ENCODE data around the gene HDLBP.

DNA sequence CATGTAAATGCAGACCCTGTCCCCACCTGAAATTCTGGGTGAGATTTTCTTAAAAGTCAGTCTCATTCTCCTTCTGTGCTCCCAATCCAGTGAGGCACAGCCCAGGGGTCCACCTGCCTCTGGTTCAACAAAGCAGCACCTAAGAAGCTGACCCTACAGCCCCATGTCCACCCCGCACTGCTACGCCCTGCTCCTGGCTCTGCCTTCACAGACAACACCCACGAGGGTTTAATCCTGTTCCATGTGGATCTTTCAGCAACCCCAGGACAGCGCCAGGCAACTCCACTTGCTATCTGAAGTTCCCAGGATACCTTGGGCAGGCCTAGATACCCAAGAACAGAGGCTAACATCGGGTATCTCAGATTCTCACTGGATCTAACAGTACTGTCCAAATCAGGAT is 44.9 kb downstream of the HDLBP start:
- TF ChIP-seq, protein P1, sequence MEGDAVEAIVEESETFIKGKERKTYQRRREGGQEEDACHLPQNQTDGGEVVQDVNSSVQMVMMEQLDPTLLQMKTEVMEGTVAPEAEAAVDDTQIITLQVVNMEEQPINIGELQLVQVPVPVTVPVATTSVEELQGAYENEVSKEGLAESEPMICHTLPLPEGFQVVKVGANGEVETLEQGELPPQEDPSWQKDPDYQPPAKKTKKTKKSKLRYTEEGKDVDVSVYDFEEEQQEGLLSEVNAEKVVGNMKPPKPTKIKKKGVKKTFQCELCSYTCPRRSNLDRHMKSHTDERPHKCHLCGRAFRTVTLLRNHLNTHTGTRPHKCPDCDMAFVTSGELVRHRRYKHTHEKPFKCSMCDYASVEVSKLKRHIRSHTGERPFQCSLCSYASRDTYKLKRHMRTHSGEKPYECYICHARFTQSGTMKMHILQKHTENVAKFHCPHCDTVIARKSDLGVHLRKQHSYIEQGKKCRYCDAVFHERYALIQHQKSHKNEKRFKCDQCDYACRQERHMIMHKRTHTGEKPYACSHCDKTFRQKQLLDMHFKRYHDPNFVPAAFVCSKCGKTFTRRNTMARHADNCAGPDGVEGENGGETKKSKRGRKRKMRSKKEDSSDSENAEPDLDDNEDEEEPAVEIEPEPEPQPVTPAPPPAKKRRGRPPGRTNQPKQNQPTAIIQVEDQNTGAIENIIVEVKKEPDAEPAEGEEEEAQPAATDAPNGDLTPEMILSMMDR (IDR thresholded peaks at IDR 0.05) = no peak
- no peak for TF ChIP-seq POLR2A (IDR thresholded peaks at IDR 0.05)
